Panc1 (cell line): Measurements from ENCODE around the gene HSP90AA1. TPM values are rescaled to one million over a fixed set of nuclear protein-coding genes. Genes with fewer than 3 reads are reported as not detected.

Experiments
- ATAC-seq: fragments of 200-7000 bp; cut with Tn5 transposase; 2 replicates; pipeline ENCODE4 v1.9.1; 2020; ENCODE audit warnings: mild to moderate bottlenecking, moderate library complexity
- BruUV-seq: library from RNA; stranded (reverse); fragments of 400-500 nt; replicated peaks from 2 replicates; lab custom pipeline; 2021; lab: Mats Ljungman, UMichigan
- CTCF ChIA-PET: fragments of 300-600 bp; sonication (Branson Sonifier 250); formaldehyde crosslinking; loops from one replicate; lab custom pipeline; 2022; ENCODE audit warnings: antibody characterized with exemption; lab: Charles Lee
- POLR2A ChIA-PET: fragments of 300-600 bp; sonication (Branson Sonifier 250); formaldehyde crosslinking; loops from one replicate; lab custom pipeline; 2022; ENCODE audit warnings: antibody characterized with exemption; lab: Charles Lee
- DNase-seq: peaks from one replicate; pipeline ENCODE4 v3.0.0-alpha.2; 2010; ENCODE audit warnings: low read depth, low spot score
- H3K27ac ChIP-seq: 2 replicates; pipeline ENCODE4 v1.5.1; 2011; ENCODE audit warnings: mild to moderate bottlenecking, low read length, inconsistent platforms
- H3K27me3 ChIP-seq: fragments of 200-500 bp; sonication (Bioruptor generic); 2 replicates; pipeline ENCODE4 v1.6.0; 2014; ENCODE audit warnings: low read length, inconsistent platforms; ENCODE audit not compliant: control insufficient read depth, insufficient read depth
- H3K36me3 ChIP-seq: fragments of 200-500 bp; sonication (Bioruptor generic); 2 replicates; pipeline ENCODE4 v1.5.1; 2014; ENCODE audit warnings: inconsistent platforms, mild to moderate bottlenecking, low read length, moderate library complexity; ENCODE audit not compliant: control insufficient read depth, insufficient read depth
- H3K4me1 ChIP-seq: 2 replicates; pipeline ENCODE4 v1.5.1; 2011; ENCODE audit warnings: inconsistent platforms, mild to moderate bottlenecking, low read length, moderate library complexity; ENCODE audit not compliant: control insufficient read depth, insufficient read depth
- H3K4me3 ChIP-seq, 2 experiments: 2 replicates each; pipeline ENCODE4 v1.5.1; 2011 to 2012; ENCODE audit warnings: low read depth in 2 of 2, low read length in 2 of 2, mild to moderate bottlenecking in 2 of 2, inconsistent platforms in 1 of 2, moderate library complexity in 1 of 2
- H3K9me3 ChIP-seq: fragments of 200-500 bp; sonication (Bioruptor generic); 2 replicates; pipeline ENCODE4 v1.5.1; 2014; ENCODE audit warnings: low read depth, mild to moderate bottlenecking, inconsistent platforms, low read length, moderate library complexity; ENCODE audit not compliant: control insufficient read depth, insufficient read depth
- CTCF ChIP-seq: fragments of 450-650 bp; IDR thresholded peaks from 2 replicates; pipeline ENCODE4 v1.5.1; 2017; ENCODE audit warnings: mild to moderate bottlenecking
- POLR2AphosphoS5 ChIP-seq: IDR thresholded peaks from 2 replicates; pipeline ENCODE4 v1.6.1; 2012; ENCODE audit warnings: mild to moderate bottlenecking, low read depth, low read length, moderate library complexity
- SIN3A ChIP-seq: IDR thresholded peaks from 2 replicates; pipeline ENCODE4 v1.6.1; 2012; ENCODE audit warnings: low read depth, mild to moderate bottlenecking, low read length, moderate library complexity, borderline replicate concordance; ENCODE audit not compliant: insufficient read depth
- TCF7L2 ChIP-seq: IDR thresholded peaks from 2 replicates; pipeline ENCODE4 v1.6.1; 2011; ENCODE audit warnings: mild to moderate bottlenecking, low read depth, low read length, inconsistent platforms
- in situ Hi-C: cut with HindIII; loops from 2 replicates; pipeline ENCODE4 v1.10.0; 2016; ENCODE audit warnings: low sequenced_read_pairs, low pct_unique_long_range_greater_than_20kb
- intact Hi-C: fragments of 100-400 bp; cut with micrococcal nuclease; formaldehyde crosslinking; loops from one replicate; pipeline ENCODE4 v1.10.0; 2022; ENCODE audit not compliant: unreplicated experiment
- total RNA-seq: library from RNA; stranded (reverse); gene quantifications from one replicate; pipeline ENCODE4 v1.2.1, GENCODE V29; 2021; ENCODE audit not compliant: unreplicated experiment
- TF ChIP-seq, protein P1 (sequence below), 2 experiments: IDR thresholded peaks; 2 replicates each; pipeline ENCODE4 v1.6.1; 2011 to 2012; ENCODE audit warnings: low read depth in 2 of 2, control low read depth in 1 of 2, low read length in 1 of 2, mild to moderate bottlenecking in 1 of 2, moderate library complexity in 1 of 2; ENCODE audit not compliant: insufficient read depth in 1 of 2

HSP90AA1 gene
- total RNA-seq, 1 experiment from 2014 or later, result 383 TPM

DNA sequence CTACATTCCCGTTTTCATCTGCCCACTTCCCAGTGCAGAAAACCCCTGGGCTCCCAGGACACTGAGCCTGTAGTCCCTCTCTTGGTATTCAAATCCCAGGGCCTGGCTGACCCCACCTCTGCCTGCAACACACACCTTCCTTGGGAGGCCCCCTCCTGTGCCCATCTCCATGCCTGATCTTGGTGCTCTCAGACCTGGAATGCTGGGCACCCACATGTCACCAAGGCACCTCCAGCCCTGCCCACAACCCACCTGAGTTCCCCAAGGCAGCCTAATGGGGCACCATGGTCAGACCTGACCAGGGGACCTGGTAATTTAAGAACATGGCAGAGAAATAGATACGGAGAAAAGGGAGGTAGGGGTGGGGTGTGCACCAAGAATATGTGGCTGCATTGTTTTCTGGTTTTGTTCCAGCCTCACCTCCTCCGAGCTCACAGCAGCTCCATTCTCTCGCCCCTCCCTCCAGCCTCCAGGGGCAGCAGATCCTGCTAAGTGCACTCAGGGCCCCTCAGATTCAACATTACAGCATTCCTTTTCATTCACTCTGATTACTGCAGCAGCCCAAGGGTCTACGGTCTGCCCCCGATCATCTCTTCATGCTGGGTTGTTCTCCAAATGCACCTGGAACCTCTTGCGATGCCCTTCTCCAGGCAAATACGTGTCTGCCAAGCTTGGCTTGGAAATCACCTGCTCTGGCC, 9.2 kb upstream of the HSP90AA1 start:
- no peak overlapping the region for H3K27ac ChIP-seq
- intact Hi-C loops (no loop called here), in situ Hi-C loops (no loop called here)
- CTCF ChIA-PET, result interaction anchor here (0.6 to 1.0 kb wide), 3 partner anchors 13 to 33 kb away, joined by 3 to 15 read pairs (median 6); no protein-coding TSS in a partner anchor
- H3K4me3 ChIP-seq, result no peak overlapping the region
- no TSS peak for BruUV-seq
- DNase-seq, result no peak
- no peak for TF ChIP-seq POLR2AphosphoS5
- no peak for TF ChIP-seq CTCF
- no peak for TF ChIP-seq TCF7L2
- TF ChIP-seq, protein P1, sequence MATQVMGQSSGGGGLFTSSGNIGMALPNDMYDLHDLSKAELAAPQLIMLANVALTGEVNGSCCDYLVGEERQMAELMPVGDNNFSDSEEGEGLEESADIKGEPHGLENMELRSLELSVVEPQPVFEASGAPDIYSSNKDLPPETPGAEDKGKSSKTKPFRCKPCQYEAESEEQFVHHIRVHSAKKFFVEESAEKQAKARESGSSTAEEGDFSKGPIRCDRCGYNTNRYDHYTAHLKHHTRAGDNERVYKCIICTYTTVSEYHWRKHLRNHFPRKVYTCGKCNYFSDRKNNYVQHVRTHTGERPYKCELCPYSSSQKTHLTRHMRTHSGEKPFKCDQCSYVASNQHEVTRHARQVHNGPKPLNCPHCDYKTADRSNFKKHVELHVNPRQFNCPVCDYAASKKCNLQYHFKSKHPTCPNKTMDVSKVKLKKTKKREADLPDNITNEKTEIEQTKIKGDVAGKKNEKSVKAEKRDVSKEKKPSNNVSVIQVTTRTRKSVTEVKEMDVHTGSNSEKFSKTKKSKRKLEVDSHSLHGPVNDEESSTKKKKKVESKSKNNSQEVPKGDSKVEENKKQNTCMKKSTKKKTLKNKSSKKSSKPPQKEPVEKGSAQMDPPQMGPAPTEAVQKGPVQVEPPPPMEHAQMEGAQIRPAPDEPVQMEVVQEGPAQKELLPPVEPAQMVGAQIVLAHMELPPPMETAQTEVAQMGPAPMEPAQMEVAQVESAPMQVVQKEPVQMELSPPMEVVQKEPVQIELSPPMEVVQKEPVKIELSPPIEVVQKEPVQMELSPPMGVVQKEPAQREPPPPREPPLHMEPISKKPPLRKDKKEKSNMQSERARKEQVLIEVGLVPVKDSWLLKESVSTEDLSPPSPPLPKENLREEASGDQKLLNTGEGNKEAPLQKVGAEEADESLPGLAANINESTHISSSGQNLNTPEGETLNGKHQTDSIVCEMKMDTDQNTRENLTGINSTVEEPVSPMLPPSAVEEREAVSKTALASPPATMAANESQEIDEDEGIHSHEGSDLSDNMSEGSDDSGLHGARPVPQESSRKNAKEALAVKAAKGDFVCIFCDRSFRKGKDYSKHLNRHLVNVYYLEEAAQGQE (IDR thresholded peaks at IDR 0.05; ENCODE audit: insufficient read depth in 1 of 2, low read depth in 2 of 2, low read length in 1 of 2), result no peak
- TF ChIP-seq SIN3A, result no peak
- H3K9me3 ChIP-seq, result no peaks in the 10 kb centered on the region
- POLR2A ChIA-PET, result interaction anchor here (0.5 kb wide), 1 partner anchor 8 kb away, joined by 12 read pairs; no protein-coding TSS in a partner anchor
- H3K27me3 ChIP-seq, result no peaks in the 10 kb centered on the region
- H3K4me1 ChIP-seq, result peaks cover 4% of the 10 kb centered on the region
- peak; percentile 56 for ATAC-seq
- no peaks in the 10 kb centered on the region for H3K36me3 ChIP-seq

DNA sequence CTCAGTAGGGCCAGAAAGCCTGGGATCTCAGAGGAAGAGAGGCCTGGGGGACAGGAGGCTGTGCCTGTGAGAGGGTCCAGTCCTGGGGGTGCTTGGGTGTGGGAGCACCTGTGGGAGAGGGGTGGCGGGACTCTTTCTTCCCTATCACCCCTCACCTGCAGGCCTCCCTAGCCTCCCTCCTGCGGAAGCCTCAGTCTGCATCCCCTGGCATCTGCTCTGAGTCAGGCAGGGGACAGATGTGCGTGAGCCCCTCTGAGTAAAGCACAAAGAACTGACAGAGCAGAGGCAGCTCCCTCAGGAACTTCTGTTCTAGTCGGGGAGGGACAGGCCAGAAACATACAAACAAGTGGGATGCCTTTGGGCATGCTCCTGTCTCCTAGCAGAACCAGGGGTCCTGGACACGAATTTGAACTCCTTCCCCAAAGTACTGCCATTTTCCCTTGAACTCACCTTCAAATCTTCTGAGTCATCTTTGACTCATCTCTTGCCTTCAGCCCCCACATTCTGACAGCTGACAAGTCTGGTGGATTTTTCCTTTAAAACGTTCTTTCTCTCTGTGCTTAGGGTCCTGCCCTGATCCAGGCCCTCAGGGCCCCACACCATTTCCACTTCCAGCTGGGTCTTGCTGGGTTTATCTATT, 8.5 kb upstream of the HSP90AA1 start:
- POLR2A ChIA-PET, result no interaction called here
- Histone ChIP-seq H3K4me3 (no peak overlapping the region), H3K4me1 (peaks cover 4% of the 10 kb centered on the region), H3K27me3 (no peaks in the 10 kb centered on the region), H3K36me3 (no peaks in the 10 kb centered on the region), H3K27ac (no peak overlapping the region), H3K9me3 (no peaks in the 10 kb centered on the region)
- no peak for TF ChIP-seq CTCF
- no peak for TF ChIP-seq SIN3A
- no peak for TF ChIP-seq TCF7L2
- TF ChIP-seq, protein P1 (IDR thresholded peaks at IDR 0.05; ENCODE audit: insufficient read depth in 1 of 2, low read depth in 2 of 2, low read length in 1 of 2), result no peak
- no peak for TF ChIP-seq POLR2AphosphoS5
- DNase-seq (no peak), ATAC-seq (no peak)
- intact Hi-C loops, result no loop called here
- CTCF ChIA-PET, result interaction anchor here (1.0 kb wide), 1 partner anchor 32 kb away, joined by 15 read pairs; no protein-coding TSS in a partner anchor
- in situ Hi-C loops, result no loop called here
- BruUV-seq, result no TSS peak
